Esophagus squamous epithelium (tissue), 4 donors: ENCODE data around the gene KLHL18.

Experiments used
- CTCF ChIP-seq, 6 experiments: fragments of 450-650 bp in 4 of 6; fragments of 200-600 bp in 2 of 6; sonication (generic) in 2 of 6; IDR thresholded peaks; one replicate each; pipeline ENCODE4 v1.5.1; 2016 to 2019; ENCODE audit warnings: antibody characterized with exemption in 6 of 6, mild to moderate bottlenecking in 4 of 6, moderate library complexity in 4 of 6
- POLR2A ChIP-seq, 4 donors: fragments of 450-650 bp; IDR thresholded peaks; one replicate each; pipeline ENCODE4 v1.6.1; 2017; ENCODE audit warnings: antibody characterized with exemption in 4 of 4, mild to moderate bottlenecking in 4 of 4, moderate library complexity in 3 of 4

- TF ChIP-seq POLR2A (IDR thresholded peaks at IDR 0.05) (no peak), CTCF (IDR thresholded peaks at IDR 0.05) (no peak)
Measured at GRCh38 chr3:47385007-47385406, 102.3 kb downstream of the KLHL18 start.
